ENCODE results near the gene AKAP9.
"Not testable (repeated sequence)": the region's sequence is repeated elsewhere in the genome, so short reads cannot be mapped to it uniquely, and the experiment has no call there.

AKAP9 gene

DNA sequence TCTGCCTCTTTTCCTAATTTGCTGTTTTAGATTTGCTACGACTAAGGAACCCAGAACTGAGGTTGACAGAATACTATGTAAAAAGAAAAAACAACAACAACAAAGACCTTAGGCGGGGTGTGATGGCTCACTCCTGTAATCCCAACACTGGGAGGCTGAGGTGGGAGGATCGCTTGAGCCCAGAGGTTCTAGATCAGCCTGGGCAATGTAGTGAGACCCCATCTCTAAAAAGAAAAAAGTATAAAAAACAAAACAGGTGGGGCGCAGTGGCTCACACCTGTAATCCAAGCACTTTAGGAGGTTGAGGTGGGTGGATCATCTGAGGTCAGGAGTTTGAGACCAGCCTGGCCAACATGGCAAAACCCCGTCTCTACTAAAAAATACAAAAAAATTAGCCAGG, 4.3 kb downstream of the AKAP9 start:
- in situ Hi-C loops (cut with HindIII; ENCODE audit: low sequenced_read_pairs), result not testable (repeated sequence)

DNA sequence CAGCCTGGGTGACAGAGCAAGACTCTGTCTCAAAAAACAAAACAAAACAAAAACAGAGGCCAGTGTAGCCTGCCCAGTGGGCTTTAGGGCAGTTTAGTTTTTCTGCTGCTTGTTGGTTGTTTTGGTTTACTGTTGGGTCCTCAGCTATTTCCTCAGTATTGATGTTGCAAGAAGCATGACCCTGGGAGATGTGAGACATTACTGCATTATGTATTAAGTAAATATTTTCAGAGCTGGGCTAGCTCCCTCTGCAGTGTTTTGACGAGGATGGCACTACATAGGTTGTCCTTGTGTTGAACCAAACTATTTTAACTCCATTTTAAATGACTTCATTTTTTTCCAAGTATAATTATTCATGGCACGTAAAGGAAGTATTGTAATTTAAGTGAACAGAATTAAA, 4.8 kb downstream of the AKAP9 start:
- in situ Hi-C loops (cut with HindIII; ENCODE audit: low sequenced_read_pairs), result no loop called here

DNA sequence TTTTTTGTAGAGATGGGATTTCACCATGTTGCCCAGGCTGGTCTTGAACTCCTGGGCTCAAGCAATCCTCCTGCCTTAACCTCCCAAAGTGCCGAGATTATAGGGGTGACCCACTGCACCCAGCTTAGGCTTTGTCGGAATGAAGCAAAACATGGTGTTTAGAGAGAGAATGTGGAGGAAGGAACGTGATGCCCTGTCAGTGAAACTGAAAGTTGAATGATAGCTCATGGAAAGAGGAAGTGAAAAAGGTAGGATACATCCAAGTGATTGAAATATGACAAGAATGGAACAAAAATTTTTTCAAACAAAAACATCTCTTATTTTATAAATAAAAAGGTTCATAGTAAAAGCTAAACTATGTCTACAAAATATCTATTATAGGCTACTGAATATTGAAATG, 5.9 kb downstream of the AKAP9 start:
- in situ Hi-C loops (cut with HindIII; ENCODE audit: low sequenced_read_pairs), result no loop called here

DNA sequence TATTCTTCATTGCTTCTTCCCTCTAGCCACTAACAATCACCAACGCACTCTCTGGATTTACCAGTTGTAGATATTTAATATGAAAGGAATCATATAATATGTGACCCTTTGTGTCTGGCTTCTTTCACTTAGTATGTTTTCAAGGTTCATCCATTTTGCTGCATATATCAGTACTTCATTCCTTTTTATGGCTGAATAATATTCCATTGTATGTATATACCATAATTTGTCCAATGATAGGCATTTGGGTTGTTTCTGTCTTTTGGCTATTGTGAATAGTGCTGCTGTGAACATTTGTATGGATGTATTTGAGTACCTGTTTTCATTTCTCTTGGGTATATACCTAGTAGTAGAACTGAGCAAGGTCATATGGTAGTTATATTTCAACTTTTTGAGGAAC, 7.3 kb downstream of the AKAP9 start:
- in situ Hi-C loops (cut with HindIII; ENCODE audit: low sequenced_read_pairs), result no loop called here

DNA sequence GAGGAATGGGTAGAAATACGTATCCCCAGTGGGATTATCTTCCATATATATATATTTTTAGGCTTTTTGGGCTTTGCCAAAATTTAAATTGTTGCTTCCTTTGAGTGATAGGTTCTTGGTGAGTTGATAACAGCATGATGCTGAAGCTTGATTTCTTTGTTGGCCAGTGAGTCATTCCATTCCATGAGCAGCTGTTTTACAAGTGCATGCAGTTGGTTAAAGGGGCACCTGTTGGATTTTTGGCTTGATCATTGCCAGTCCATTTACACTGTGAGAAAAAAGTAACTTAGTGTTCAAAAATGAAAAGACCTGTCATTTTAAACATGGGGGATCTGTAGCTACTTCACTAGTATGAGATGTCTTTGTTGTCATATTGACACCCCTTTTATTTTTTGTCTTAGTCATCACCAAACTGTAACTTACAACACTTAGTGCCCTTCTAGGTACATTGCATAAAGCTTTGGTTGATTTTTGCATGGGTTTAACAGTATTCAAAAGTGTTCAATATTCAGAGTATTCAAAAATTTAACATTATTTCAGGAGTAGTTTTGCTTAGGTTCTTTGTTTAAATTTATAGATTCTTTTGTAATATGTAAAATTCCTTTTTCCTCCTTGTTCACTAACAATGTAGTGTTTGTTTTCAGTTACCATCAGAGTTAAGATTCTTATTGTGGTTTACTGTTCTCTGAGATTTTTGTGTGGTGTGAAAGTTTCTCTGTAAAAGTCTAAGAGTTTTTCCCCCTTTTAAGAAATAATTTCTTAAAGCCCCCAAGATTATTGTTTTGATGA, 8.8 kb downstream of the AKAP9 start:
- in situ Hi-C loops (cut with HindIII; ENCODE audit: low sequenced_read_pairs), result no loop called here

DNA sequence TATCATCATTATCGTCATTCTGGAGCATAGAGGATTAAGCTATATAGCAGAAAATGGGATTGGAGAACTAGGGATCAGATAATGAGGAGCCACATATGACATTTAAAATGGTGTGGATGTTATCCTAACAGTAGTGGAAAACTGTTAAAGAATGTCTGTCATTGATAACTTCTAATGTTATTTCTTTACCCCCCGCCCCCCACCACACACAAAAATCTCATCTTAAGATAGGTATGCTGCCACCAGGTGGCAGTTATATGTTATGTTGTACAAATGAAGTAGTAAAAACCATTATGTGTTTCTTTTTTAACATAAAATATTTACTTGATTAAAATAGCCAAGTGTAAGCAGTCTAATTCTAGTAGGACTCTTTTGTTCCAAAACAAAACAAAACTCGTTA, 13.0 kb downstream of the AKAP9 start:
- in situ Hi-C loops (cut with HindIII; ENCODE audit: low sequenced_read_pairs), result no loop called here

DNA sequence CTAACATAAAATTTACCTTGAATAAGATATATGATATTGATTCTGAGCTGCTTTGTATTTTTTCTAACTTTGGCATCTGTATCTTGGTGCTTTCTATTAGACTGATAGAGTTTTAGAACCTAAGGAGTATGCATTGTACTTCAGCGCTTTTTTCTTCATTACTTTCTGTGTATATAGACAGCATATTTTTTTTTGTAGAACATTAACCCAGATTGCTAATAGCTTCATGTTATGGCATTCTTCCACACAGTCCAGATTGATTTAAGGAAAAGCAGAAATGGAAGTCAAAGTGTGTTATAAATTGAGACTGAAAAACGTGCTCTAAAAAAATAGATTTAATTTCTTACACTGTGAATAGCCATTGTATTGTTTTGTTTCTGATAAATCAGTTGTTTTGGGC, 15.8 kb downstream of the AKAP9 start:
- in situ Hi-C loops (cut with HindIII; ENCODE audit: low sequenced_read_pairs), result not testable (repeated sequence)

DNA sequence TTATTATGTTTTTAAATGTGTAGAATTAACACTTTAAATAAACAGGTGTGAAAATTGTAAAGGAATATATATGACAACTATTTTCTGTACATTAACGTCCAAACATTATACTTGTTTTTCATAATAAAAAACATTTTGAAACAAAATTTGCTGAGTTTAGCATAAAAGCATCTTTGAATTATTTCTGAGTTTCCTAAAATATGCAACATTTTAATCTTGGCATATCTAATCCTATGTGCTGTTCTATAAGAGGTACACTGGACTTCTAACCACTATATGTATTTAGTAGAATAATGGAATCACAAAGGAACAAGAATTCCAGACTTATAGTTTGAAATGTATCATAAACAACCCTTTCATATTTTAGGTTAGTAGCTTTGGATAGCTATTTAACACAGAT, 16.6 kb downstream of the AKAP9 start:
- in situ Hi-C loops (cut with HindIII; ENCODE audit: low sequenced_read_pairs), result no loop called here

DNA sequence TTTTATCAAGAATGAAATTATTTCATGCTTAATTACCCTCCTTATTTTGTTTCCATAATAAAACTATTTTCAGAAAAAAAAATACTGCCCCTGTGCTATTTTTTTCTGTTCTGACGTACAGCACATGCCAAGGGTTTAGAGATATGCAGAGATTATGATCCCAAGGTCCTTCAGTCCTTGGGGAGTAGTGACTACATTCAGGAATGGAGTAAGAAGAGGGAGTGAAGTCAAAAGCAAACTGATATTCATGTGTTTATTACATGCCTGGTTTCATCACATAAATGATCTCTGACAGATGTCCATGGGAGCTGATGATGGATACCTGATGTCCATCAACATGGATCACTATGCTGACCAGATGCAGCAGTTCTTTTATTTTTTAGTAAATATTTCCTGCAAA, 17.2 kb downstream of the AKAP9 start:
- in situ Hi-C loops (cut with HindIII; ENCODE audit: low sequenced_read_pairs), result no loop called here

DNA sequence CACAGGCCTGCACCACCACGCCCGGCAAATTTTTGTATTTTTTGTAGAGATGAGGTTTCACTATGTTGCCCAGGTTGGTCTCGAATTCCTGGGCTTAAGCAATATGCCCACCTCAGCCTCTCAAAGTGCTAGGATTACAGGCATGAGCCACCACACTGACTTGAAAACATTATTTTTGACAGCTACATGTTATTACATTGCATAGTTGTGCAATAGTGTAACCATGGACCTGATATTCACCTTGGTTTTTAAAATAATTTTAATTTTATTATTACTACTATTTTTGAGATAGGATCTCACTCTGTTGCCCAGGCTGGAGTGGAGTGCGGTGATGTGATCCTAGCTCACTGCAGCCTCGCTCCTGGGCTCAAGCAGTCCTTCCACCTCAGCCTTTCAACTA, 18.4 kb downstream of the AKAP9 start:
- in situ Hi-C loops (cut with HindIII; ENCODE audit: low sequenced_read_pairs), result no loop called here

DNA sequence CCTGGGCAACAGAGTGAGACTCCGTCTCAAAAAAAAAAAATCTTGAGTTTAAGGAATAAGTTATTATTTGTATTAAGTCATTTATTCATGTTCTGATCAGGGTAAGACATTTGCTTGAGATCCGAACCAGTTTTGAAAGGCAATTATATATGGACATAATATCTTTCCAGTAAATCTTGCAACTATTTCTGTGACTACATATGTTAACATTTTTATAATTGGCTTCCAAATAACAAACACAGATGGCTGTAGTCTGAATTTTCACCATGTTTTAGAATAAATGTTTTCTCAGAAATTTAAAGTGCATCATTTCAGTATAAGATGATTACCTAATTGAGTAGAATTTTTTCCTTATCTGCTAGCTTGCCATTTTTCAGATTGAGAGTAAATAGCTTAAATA, 21.2 kb downstream of the AKAP9 start:
- in situ Hi-C loops (cut with HindIII; ENCODE audit: low sequenced_read_pairs), result no loop called here

DNA sequence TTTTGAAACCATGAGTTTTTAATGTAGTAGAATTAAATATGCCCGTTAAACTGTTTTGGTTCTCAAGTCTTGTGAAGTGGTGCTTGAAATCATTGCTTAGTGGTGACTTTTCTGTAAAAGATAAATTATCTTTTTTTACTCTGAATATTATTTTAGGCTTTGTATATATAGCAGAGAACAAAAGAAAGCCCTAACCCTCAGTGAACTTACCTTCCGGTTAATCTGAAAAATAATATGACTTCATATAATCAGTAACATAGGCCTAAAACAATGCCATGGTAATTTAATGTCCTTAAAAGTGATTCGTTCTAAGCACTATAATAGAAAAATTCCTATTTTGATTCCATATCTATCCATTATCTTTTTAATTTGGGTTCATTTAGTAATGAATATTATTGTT, 21.8 kb downstream of the AKAP9 start:
- in situ Hi-C loops (cut with HindIII; ENCODE audit: low sequenced_read_pairs), result no loop called here

DNA sequence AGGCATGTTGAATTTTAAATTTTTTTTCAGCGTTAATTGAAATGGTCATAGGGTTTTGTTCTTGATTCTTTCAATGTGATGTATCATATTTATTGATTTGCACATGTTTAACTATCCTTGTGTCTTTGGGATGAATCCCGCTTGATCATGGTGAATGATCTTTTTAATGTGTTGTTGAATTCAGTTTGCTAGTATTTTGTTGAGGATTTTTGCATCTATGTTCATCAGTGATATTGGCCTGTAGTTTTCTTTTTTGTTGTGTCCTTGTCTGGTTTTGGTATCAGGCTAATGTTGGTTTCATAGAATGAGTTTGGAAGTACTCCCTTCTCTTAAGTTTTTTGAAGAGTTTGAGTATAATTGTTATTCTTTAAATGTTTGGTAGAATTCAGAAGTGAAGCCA, 26.9 kb downstream of the AKAP9 start:
- in situ Hi-C loops (cut with HindIII; ENCODE audit: low sequenced_read_pairs), result not testable (repeated sequence)

DNA sequence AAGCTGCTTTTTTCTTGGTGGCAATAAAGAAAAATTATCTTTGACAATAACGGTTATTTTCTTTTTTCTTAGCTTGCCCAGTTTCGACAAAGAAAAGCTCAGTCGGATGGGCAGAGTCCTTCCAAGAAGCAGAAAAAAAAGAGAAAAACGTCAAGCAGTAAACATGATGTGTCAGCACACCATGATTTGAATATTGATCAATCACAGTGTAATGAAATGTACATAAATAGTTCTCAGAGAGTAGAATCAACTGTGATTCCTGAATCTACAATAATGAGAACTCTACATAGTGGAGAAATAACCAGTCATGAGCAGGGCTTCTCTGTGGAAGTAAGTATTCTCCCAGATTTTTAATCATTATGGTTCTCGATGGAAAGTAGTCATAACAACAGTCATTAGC, 33.0 kb downstream of the AKAP9 start:
- in situ Hi-C loops (cut with HindIII; ENCODE audit: low sequenced_read_pairs), result no loop called here

DNA sequence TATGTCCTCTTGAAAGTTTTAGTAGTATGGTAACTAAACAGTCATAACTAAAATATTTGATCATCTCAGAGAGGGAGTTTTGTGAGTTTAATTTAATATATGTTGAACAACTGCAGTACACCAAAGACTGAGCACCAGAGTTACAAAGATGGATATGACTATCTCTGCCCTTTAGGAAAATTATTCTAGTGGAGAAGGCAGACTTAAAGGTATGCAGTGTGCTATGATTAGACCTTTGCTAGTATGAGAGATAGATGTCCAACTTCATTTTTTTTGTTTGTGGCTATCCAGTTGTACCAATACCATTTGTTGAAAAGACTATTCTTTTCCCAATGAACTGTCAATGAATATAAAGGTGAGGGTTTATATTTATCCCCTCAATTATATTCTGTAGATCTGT, 33.4 kb downstream of the AKAP9 start:
- in situ Hi-C loops (cut with HindIII; ENCODE audit: low sequenced_read_pairs), result no loop called here

DNA sequence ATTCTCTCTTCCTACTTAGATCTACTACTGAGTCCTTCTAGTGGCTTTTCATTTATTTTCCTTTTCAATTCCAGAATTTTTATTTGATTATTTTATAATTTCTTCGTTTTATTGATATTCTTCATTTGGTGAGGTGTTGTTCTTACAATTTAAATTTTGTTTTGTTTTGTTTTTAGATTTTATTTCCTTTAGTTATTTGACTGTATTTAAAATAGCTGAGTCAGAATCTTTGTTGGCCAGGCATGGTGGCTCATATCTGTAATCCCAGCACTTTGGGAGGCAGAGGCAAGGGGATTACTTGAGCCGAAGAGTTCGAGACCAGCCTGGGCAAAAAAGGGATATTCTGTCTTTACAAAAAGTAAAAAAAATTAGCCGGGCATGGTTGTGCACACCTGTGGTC, 36.1 kb downstream of the AKAP9 start:
- in situ Hi-C loops (cut with HindIII; ENCODE audit: low sequenced_read_pairs), result no loop called here

DNA sequence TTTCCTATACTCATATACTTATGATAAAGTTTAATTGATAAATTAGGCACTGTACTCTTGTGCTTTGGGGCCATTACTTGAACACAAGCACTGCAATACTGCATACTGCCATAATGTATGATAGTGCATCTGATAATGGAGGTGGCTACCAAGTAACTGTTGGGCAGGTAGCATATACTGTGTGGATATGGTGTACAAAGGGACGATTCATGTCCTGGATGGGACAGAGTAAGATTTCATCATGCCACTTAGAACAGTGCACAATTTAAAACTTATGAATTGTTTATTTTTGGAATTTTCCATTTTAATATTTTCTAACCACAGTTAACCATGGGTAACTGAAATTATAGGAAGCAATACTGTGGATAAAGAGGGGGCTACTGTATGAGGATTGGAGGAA, 38.9 kb downstream of the AKAP9 start:
- in situ Hi-C loops (cut with HindIII; ENCODE audit: low sequenced_read_pairs), result no loop called here

DNA sequence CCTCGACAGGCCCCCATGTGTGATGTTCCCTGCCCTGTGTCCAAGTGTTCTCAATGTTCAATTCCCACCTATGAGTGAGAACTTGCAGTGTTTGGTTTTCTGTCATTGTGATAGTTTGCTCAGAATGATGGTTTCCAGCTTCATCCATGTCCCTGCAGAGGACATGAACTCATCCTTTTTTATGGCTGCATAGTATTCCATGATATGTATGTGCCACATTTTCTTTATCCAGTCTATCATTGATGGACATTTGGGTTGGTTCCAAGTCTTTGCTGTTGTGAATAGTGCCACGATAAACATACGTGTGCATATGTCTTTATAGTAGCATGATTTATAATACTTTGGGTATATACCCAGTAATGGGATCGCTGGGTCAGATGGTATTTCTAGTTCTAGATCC, 41.7 kb downstream of the AKAP9 start:
- in situ Hi-C loops (cut with HindIII; ENCODE audit: low sequenced_read_pairs), result not testable (repeated sequence)

DNA sequence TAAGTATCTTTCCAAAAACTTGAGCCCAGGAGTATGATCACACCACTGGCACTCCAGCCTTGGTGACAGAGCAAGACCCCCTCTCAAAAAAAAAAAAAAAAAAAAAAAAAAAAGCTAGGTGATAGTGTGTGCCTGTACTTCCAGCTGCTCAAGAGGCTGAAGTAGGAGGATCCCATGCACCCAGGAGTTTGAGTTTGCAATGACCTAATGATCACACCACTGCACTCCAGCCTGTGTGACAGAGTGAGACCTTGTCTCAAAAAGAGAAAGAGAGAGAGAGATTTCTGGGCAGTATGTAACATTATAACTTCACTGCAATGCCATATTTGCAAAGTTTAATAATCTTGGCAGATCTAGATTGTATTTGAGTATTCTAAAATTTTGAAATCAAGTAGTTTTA, 47.6 kb downstream of the AKAP9 start:
- in situ Hi-C loops (cut with HindIII; ENCODE audit: low sequenced_read_pairs), result no loop called here

DNA sequence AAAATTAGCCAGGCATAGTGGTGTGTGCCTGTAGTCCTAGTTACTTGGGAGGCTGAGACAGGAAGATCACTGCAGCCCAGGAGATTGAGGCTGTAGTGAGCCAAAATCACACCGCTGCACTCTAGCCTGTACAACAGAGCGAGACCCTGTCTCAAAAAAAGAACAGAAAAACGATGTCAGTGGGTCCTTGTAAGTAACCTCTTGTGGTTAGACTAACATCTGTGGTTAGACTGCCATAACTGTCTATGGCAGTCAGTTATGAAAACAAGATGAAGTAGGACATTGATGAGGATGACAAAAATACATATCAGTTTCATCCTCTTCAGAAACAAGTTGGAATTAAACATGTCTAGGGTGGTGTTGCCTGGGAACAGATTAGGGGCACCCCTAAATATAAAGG, 53.3 kb downstream of the AKAP9 start:
- in situ Hi-C loops (cut with HindIII; ENCODE audit: low sequenced_read_pairs), result no loop called here

DNA sequence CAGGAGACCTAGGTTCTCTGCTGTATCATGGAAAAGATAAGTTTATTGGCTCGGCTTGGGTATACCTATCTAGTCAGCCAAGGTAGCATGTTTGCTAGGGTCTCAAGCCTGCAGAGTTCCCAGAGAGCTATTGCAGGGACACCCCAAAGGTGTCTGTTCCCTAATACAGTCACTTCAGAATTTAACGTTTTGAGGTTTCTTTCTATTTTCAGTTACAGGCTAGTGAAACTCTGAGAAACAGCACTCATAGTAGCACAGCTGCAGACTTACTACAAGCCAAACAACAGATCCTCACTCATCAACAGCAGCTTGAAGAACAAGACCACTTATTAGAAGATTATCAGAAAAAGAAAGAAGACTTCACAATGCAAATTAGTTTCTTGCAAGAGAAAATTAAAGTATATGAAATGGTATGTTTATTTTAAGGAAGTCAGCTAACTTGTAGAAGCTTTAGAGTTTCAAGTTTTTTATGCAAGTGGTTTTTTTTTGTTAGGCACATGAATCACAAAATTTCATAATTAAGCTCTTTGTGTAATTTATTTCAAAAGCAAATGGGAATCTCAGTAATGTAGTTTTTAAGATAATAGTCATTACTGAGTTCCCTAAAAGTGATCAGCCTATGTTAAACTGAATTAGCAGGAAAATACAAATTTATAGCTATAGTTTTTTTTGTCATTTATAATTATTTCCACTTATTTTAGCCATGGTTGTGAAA, 54.9 kb downstream of the AKAP9 start:
- in situ Hi-C loops (cut with HindIII; ENCODE audit: low sequenced_read_pairs), result no loop called here

All from endothelial cell of hepatic sinusoid (primary cell).